ENCODE results near the gene NUP133. TPM values are rescaled to one million over a fixed set of nuclear protein-coding genes. Genes with fewer than 3 reads are reported as not detected.

NUP133 gene
- total RNA-seq, 2 donors from 2014 or later = 67.8 to 68.4 TPM

- TF ChIP-seq CTCF (conservative IDR thresholded peaks at IDR 0.05) = no peak
- Mint-ChIP-seq H3K27ac (no peak overlapping the region), H3K4me3 (no peak overlapping the region), H3K4me1 (peaks cover 33% of the 10 kb centered on the region), H3K36me3 (ENCODE audit: low read depth) (no peaks in the 10 kb centered on the region), H3K27me3 (ENCODE audit: insufficient read depth) (peaks cover 28% of the 10 kb centered on the region), H3K9me3 (no peaks in the 10 kb centered on the region)
- 74 to 77% methylated on average over 6 to 9 of the region's 9 CpGs for WGBS, 2 experiments (ENCODE audit: insufficient coverage in 1 of 2, insufficient read length in 1 of 2)
- Histone ChIP-seq H3K9me3 (ENCODE audit: control insufficient read depth, low read length) (no peaks in the 10 kb centered on the region), H3K4me1 (ENCODE audit: control insufficient read depth, insufficient read depth, low read length) (peaks cover 32% of the 10 kb centered on the region), H3K27me3 (ENCODE audit: control insufficient read depth, insufficient read depth, low read length, poor library complexity, severe bottlenecking) (peaks cover 28% of the 10 kb centered on the region), H3K36me3 (ENCODE audit: control insufficient read depth, insufficient read depth, low read length) (no peaks in the 10 kb centered on the region), H3K4me3 (ENCODE audit: low read length) (no peak overlapping the region), H3K9ac (ENCODE audit: extremely low read depth, low read length, poor library complexity, severe bottlenecking) (no peak overlapping the region), H3K27ac (ENCODE audit: low read depth, low read length) (peak overlapping the region; percentile 92)
- DNase-seq = no peak
Observed at GRCh38 chr1:229410370-229410691, 97.8 kb downstream of the NUP133 start.

GRCh38 chr1:229409616-229410369 is 98.3 kb downstream of the NUP133 start:
- Histone ChIP-seq H3K36me3 (ENCODE audit: control insufficient read depth, insufficient read depth, low read length) (no peaks in the 10 kb centered on the region), H3K27me3 (ENCODE audit: control insufficient read depth, insufficient read depth, low read length, poor library complexity, severe bottlenecking) (peaks cover 28% of the 10 kb centered on the region), H3K4me3 (ENCODE audit: low read length) (no peak overlapping the region), H3K27ac (ENCODE audit: low read depth, low read length) (peak overlapping the region; percentile 92), H3K4me1 (ENCODE audit: control insufficient read depth, insufficient read depth, low read length) (peaks cover 31% of the 10 kb centered on the region), H3K9ac (ENCODE audit: extremely low read depth, low read length, poor library complexity, severe bottlenecking) (no peak overlapping the region), H3K9me3 (ENCODE audit: control insufficient read depth, low read length) (no peaks in the 10 kb centered on the region)
- H3K9me3 Mint-ChIP-seq = no peaks in the 10 kb centered on the region
- no peaks in the 10 kb centered on the region for H3K36me3 Mint-ChIP-seq (ENCODE audit: low read depth)
- no peak overlapping the region for H3K4me3 Mint-ChIP-seq
- no peak for DNase-seq
- TF ChIP-seq CTCF (conservative IDR thresholded peaks at IDR 0.05) = no peak
- 74 to 83% methylated on average over 1 to 18 of the region's 18 CpGs for WGBS, 2 experiments (ENCODE audit: insufficient coverage in 1 of 2, insufficient read length in 1 of 2)
- no peak overlapping the region for H3K27ac Mint-ChIP-seq
- peaks cover 28% of the 10 kb centered on the region for H3K27me3 Mint-ChIP-seq (ENCODE audit: insufficient read depth)
- H3K4me1 Mint-ChIP-seq = peaks cover 33% of the 10 kb centered on the region

GRCh38 chr1:229408458-229409037 is 99.6 kb downstream of the NUP133 start:
- peak; percentile 84 for DNase-seq
- WGBS, 2 experiments (ENCODE audit: insufficient coverage in 1 of 2, insufficient read length in 1 of 2) = 79 to 87% methylated on average over 3 to 8 of the region's 8 CpGs
- Histone ChIP-seq H3K4me3 (ENCODE audit: low read length) (no peak overlapping the region), H3K9me3 (ENCODE audit: control insufficient read depth, low read length) (no peaks in the 10 kb centered on the region), H3K27me3 (ENCODE audit: control insufficient read depth, insufficient read depth, low read length, poor library complexity, severe bottlenecking) (peaks cover 28% of the 10 kb centered on the region), H3K27ac (ENCODE audit: low read depth, low read length) (peak overlapping the region; percentile 57), H3K36me3 (ENCODE audit: control insufficient read depth, insufficient read depth, low read length) (no peaks in the 10 kb centered on the region), H3K9ac (ENCODE audit: extremely low read depth, low read length, poor library complexity, severe bottlenecking) (no peak overlapping the region), H3K4me1 (ENCODE audit: control insufficient read depth, insufficient read depth, low read length) (peaks cover 27% of the 10 kb centered on the region)
- Mint-ChIP-seq H3K27ac (no peak overlapping the region), H3K36me3 (ENCODE audit: low read depth) (no peaks in the 10 kb centered on the region), H3K9me3 (no peaks in the 10 kb centered on the region), H3K27me3 (ENCODE audit: insufficient read depth) (peaks cover 30% of the 10 kb centered on the region), H3K4me3 (peak overlapping the region; percentile 69), H3K4me1 (peaks cover 33% of the 10 kb centered on the region)
- no peak for TF ChIP-seq CTCF (conservative IDR thresholded peaks at IDR 0.05)

Measured in endodermal cell (in vitro differentiated cells).